ENCODE measurements around the gene GNB2.

GNB2 gene

DNA sequence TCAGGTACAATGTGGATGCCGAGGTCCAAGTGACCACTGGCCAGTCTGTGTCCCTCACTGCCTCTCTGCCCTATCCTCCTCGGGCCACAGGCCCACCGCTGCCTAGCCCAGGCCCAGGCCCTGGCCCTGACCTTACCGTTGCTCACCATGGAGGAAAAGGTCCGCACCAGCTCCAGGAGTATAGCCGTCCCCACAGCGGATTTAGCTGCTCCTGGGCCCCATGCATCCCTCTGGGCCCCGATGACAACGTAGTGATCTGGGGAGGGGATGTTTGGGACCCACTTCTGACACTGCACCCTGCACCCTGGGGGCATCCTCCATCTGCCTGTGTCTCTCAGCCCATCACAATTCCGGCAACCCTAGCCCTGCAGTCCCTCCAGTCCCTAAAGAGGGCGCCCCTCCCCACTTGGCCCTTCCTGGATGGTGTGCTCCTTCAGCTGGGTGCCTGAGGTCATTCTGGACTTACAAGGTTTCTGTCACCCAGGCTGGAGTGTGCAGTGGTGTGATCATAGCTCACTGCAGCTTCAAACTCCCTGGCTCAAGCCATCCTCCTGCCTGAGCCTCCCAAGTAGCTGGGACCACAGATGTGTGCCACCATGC lies 44.3 kb upstream of the GNB2 start:
- peaks cover 0 to 39% of the 10 kb centered on the region in 2 donors for H3K27me3 ChIP-seq
- H3K27ac ChIP-seq, result no peak overlapping the region
- intact Hi-C loops (cut with DNase I; ENCODE audit: low total_unique reads), result no loop called here
- DNase-seq, result no peak
- no peak overlapping the region for H3K4me3 ChIP-seq
- peaks cover 0 to 21% (median 17%) of the 10 kb centered on the region in 4 donors for H3K4me1 ChIP-seq
- H3K36me3 ChIP-seq, result no peaks in the 10 kb centered on the region
- TF ChIP-seq, protein P1, sequence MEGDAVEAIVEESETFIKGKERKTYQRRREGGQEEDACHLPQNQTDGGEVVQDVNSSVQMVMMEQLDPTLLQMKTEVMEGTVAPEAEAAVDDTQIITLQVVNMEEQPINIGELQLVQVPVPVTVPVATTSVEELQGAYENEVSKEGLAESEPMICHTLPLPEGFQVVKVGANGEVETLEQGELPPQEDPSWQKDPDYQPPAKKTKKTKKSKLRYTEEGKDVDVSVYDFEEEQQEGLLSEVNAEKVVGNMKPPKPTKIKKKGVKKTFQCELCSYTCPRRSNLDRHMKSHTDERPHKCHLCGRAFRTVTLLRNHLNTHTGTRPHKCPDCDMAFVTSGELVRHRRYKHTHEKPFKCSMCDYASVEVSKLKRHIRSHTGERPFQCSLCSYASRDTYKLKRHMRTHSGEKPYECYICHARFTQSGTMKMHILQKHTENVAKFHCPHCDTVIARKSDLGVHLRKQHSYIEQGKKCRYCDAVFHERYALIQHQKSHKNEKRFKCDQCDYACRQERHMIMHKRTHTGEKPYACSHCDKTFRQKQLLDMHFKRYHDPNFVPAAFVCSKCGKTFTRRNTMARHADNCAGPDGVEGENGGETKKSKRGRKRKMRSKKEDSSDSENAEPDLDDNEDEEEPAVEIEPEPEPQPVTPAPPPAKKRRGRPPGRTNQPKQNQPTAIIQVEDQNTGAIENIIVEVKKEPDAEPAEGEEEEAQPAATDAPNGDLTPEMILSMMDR (IDR thresholded peaks at IDR 0.05), result no peak
- H3K9me3 ChIP-seq, result no peaks in the 10 kb centered on the region

DNA sequence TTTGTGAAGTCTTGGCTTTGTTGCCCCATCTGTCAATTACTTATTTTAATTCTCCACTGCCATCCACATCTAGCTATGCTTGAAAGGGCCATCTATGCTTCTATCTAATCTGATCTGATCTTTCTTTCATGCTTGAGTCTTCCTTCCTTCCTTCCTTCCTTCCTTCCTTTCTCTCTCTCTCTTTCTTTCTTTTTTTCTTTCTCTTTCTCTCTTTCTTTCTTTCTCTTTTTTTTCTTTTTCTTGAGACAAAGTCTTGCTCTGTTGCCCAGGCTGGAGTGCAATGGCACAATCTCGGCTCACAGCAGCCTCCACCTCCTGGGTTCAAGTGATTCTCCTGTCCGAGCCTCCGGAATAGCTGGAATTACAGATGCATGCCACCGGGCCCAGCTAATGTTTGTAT lies 43.5 kb upstream of the GNB2 start:
- Histone ChIP-seq H3K27ac (no peak overlapping the region), H3K36me3 (no peaks in the 10 kb centered on the region), H3K27me3 (peaks cover 0 to 46% of the 10 kb centered on the region in 2 donors), H3K9me3 (no peaks in the 10 kb centered on the region), H3K4me3 (no peak overlapping the region), H3K4me1 (peaks cover 0 to 21% (median 17%) of the 10 kb centered on the region in 4 donors)
- TF ChIP-seq, protein P1 (IDR thresholded peaks at IDR 0.05), result no peak
- intact Hi-C loops (cut with DNase I; ENCODE audit: low total_unique reads), result no loop called here
- DNase-seq, result no peak

DNA sequence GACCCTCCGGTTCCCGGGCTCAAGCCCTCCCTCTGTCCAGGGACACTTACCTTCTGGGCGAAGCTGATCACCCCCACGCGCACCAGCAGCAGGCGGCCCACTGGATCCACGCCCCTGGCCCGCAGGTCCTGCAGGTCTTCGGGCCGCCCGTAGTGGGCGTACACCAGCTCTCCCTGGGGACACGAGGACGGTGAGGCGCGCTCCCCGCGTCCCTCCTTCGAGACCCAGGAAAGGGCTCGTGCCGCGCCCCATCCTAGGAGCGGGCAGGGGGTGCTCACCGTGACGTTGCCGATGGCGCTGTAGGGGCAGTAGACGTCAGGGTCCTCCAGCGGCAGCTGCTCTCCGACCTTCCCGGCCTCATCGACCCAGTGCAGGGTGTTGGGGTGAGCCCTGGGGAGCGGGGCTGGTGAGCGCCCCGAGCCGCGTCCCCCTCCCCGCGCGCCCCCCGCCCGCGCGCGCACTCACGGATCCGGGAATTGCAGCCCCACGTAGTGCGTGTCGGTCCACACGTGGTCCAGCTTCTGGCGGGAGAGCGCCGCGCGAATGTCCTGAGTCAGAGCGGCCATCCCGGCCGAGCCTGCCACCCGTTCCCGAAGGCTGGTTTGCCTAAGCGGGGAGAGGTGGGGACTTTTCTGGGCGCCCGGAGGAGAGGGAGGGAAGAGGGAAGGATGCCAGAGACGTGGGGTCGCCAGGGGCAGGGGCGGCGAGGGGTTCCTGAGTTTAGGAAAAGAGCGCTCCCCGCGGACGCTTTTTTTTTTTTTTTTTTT lies 40.4 kb upstream of the GNB2 start:
- no peak overlapping the region for H3K27ac ChIP-seq
- intact Hi-C loops (cut with DNase I; ENCODE audit: low total_unique reads), result no loop called here
- TF ChIP-seq, protein P1 (IDR thresholded peaks at IDR 0.05), result no peak
- H3K9me3 ChIP-seq, result no peaks in the 10 kb centered on the region
- H3K27me3 ChIP-seq, result peaks cover 0 to 47% of the 10 kb centered on the region in 2 donors
- H3K4me1 ChIP-seq, result peaks cover 0 to 12% (median 7%) of the 10 kb centered on the region in 4 donors
- H3K4me3 ChIP-seq, result peak overlapping the region; percentile 43 to 47
- no peaks in the 10 kb centered on the region for H3K36me3 ChIP-seq
- peak in 1 of 2 donors; percentile 34 for DNase-seq

DNA sequence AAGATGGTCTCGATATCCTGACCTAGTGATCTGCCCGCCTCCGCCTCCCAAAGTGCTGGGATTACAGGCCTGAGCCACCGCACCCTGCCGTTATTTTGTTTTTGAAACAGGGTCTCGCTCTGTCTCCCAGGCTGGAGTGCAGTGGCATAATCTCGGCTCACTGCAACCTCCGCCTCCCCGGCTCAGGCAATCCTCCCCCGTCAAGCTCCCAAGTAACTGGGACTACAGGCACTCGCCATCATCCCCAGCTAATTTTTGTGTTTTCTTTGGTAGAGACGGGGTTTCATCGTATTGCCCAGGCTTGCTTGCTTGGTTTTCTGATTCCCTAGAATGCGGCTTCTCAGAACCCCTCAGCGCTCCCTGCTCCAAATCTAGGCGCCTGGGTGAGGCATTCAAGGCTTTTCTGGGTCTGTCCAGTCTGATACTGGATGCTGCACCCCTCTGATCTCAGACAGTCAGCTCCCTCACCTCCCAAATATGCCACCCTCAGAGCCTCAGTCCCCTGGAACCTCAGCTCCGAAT lies 33.5 kb upstream of the GNB2 start:
- intact Hi-C loops (cut with DNase I; ENCODE audit: low total_unique reads), result no loop called here
- Histone ChIP-seq H3K9me3 (no peaks in the 10 kb centered on the region), H3K27me3 (peaks cover 0 to 52% of the 10 kb centered on the region in 2 donors), H3K27ac (no peak overlapping the region), H3K4me3 (no peak overlapping the region), H3K4me1 (no peaks in the 10 kb centered on the region), H3K36me3 (no peaks in the 10 kb centered on the region)
- DNase-seq, result no peak
- TF ChIP-seq, protein P1 (IDR thresholded peaks at IDR 0.05), result no peak

DNA sequence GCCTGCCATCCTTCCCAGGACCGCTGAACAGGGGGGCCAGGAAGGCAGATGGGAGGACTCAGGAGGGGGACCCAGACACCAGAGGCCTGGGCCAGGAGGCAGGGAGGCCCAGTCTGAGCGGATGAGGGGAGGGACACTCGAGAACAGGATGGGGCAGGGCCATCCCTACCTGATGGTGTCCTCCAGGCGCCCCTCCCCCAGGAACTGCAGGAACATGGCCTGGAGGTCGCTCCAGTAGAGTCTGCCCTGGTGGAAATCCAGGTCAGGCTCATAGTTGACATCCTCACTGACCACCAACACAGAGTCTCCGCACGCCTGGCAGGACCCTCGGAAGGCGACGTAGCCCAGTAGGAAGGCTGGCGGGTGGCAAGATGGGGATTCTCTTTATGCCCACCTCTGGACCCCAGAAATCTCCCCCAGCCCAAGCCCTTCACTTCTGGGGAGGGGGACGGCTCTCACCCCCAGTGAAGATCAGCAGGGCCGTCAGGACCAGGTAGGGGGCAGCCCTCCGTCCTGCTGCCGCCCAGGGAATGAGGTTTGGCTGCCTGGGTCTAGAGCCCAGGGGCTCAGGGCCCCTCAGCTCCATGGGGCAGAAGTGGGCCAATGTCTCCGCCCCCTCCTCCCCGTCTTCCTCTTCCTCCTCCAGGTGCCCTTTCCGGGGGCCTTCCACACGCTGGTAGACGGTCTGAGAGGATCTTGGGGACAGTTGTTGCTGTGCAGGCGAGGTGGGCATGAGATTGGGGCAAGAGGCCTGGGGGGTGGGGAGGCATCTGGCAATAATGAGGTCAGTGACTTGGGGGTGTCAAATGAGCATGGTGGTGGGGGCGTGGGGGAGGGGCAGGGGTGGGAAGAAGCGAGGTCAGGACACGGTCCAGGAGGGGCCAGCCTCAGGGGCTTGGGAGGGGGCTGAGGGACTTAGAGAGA lies 32.8 kb upstream of the GNB2 start:
- TF ChIP-seq, protein P1 (IDR thresholded peaks at IDR 0.05), result no peak
- no peaks in the 10 kb centered on the region for H3K4me1 ChIP-seq
- H3K27me3 ChIP-seq, result peaks cover 0 to 50% of the 10 kb centered on the region in 2 donors
- H3K36me3 ChIP-seq, result no peaks in the 10 kb centered on the region
- intact Hi-C loops (cut with DNase I; ENCODE audit: low total_unique reads), result no loop called here
- H3K27ac ChIP-seq, result no peak overlapping the region
- no peak overlapping the region for H3K4me3 ChIP-seq
- H3K9me3 ChIP-seq, result no peaks in the 10 kb centered on the region
- DNase-seq, result no peak

All from tibial artery (tissue), 4 donors.